Fibroblast of gingiva (primary cell): ENCODE measurements around the gene CAND2.
"Not testable (repeated sequence)": the region's sequence is repeated elsewhere in the genome, so short reads cannot be mapped to it uniquely, and the experiment has no call there.

Experiments used
- DNase-seq: peaks from one replicate; pipeline ENCODE4 v3.0.0-alpha.2; 2011; ENCODE audit warnings: low read depth

The CAND2 gene

GRCh38 chr3:12831301-12831866, 34.9 kb downstream of the CAND2 start:
- no peak for DNase-seq

DNA sequence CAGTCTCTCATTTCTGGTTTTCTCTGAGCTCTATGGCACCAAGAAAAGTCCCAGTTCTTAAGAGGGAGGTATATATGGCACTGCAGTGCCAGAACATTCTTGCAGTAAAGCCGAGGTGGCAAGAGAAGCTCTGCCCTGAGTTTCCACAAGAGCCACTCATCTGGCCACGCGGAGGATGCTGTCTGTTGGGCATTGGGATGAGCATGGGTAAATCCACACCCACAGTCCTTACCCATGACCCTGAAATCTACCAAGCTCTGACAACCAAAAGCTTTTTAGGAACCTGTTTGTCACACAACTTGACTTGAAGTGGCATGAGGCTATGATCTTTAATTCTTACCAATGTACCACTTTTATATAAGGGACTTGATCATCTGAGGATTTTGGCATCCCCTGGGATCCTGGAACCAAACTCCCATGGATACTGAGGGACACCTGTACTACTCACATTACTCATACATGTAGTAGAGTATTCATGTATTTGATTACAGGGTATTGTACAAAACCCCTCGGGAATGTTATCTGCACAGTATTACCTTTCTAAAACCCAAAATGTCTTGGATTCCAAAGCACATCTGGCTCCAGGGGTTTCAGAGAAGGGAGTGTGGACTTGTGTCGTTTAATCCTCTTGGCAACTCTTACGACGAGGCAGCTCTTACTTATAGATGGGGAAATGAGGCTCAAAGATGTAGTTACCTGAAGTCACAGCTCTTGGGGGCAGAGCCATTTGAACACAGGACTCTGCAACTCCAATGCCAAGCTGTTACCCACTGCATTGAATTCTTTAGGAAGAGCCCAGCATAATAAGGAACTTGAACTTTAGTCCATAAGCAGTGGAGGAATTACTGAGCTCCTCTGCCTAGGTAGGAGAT, 36.1 kb downstream of the CAND2 start:
- no peak for DNase-seq

- peak; percentile 52 for DNase-seq
Measured at GRCh38 chr3:12833222-12834161, 37.0 kb downstream of the CAND2 start.

- DNase-seq = no peak
Measured at GRCh38 chr3:12835052-12835665, 38.7 kb downstream of the CAND2 start.

DNA sequence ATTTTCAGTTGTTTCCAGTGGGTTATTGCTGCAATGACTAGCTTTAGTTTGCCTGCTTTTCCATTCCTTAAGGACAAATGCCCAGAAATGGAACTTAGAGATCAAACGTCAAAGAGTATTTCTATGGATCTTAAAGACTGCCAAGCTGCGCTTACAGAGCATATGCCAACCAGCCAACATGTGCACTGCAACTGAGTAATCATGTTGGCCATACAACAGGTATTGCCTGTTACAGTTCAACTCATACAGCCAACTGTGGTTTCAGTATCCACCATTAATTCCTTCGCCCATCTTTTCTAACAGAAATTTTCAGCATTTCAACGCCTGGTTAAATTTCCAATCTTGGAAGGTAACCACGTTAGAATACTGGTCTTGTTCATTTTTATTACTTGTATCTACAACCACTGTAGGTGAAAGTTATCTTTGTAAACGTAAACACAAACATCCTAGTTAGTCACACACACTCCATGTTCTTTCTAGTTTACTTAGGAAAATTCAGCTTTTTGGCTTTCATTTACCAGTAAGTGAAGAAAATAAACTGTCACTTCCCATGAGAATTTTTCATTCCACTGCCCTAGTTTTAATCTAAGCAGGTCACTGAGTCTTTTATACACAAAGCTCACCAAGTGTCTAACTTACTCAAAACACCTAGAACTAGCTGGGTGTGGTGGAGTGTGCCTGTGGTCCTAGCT, 41.0 kb downstream of the CAND2 start:
- no peak for DNase-seq

- DNase-seq = no peak
Measured at GRCh38 chr3:12838179-12838965, 41.9 kb downstream of the CAND2 start.

DNA sequence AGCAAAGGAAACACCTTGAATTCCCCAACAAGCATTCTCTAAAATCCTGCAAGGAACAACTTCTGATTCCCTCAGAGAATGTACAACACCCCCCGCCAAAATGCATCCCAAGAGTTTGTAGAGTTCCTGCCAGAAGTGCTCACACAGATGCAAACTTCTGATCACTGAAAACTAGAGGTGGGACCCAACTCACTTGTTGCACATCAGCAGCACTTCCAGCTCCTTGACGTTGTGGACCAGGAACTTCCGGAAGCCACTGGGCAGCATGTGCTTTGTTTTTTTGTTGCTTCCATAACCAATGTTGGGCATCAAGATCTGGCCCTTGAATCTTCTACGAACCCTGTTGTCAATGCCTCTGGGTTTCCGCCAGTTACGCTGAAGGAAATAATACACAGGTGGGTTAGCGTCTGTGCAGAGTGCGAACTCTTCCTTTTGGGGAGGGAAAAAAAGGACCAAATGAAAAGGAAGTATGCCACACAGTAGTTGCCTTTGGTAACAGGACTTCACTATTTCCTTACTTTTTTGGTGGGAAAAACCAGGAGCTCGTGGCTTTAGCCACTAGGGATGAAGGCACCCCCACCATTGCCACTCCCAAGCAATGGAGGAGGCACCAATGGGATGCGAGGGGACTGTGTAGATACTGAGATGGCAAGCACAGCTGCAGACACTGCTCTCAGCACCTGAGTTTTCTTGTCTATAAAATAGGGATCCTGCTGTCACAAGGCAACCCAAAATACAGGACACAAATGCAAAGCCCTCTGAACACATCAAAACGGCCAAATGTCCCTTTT, 42.9 kb downstream of the CAND2 start:
- no peak for DNase-seq

DNA sequence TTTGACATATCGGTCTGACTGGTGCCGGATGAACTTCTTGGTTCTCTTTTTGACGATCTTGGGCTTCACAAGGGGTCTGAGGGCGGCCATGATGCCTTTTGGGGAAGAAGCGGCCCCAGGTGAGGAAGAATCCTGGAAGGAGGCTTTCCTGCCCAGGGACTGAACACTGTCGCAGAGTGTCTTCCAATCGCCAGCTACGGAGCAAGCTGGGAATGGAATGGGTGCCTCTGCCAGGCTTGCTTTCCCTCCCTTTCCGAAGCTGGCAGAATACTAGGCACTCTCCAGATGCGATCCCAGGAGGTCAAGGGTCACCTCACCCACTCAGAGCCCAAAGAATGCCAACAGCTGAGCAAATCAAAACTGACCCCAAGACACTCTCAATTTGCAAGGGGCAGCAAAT, 43.7 kb downstream of the CAND2 start:
- DNase-seq = not testable (repeated sequence)

GRCh38 chr3:12840591-12841148, 44.2 kb downstream of the CAND2 start:
- DNase-seq = no peak

GRCh38 chr3:12841149-12841969, 44.9 kb downstream of the CAND2 start, which contains the start of gene RPL32:
RPL32 (minus strand) TSS chr3:12841565; CDS start chr3:12840237, 1,328 bp downstream.
- DNase-seq = peak; percentile 96

- no peak for DNase-seq
Measured at GRCh38 chr3:12841970-12842328, 45.5 kb downstream of the CAND2 start.

DNA sequence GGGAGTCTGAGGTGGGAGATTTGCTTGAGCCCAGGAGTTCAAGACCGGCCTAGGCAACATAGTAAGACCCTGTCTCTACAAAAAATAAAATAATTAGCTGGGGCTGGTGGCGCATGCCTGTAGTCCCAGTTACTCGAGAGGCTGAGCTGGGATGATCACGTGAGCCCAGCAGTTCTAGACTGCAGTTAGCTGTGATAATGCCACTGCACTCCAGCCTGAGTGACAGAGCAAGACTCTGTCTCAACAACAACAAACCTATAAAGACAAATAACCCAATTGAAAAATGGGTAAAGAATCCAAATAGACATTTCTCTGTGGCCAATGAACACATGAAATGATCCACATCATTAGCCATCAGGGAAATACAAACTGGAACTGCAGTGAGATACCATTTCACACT, 46.0 kb downstream of the CAND2 start:
- no peak for DNase-seq

- DNase-seq = no peak
Measured at GRCh38 chr3:12845811-12846210, 49.3 kb downstream of the CAND2 start.

DNA sequence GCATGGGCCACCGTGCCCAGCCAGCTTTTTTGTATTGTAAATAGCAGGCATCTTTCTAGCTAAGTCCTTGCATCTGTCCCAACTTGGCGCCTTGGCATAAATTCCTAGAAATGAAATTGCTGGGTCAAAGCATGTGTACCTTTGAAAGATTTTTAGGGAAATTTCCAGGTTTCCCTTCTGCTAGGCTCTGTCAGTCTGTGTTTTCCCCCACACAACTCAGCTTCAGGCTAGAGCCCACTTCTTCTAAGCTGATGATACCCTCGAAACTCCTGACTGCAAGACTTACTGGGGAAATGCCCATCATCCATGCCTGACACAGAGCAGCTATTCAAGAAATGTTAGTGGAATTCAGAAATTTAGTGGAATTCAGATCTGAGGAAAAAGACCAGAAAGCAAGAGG, 55.7 kb downstream of the CAND2 start:
- DNase-seq = no peak

GRCh38 chr3:12853847-12854246, 57.4 kb downstream of the CAND2 start:
- DNase-seq = not testable (repeated sequence)

DNA sequence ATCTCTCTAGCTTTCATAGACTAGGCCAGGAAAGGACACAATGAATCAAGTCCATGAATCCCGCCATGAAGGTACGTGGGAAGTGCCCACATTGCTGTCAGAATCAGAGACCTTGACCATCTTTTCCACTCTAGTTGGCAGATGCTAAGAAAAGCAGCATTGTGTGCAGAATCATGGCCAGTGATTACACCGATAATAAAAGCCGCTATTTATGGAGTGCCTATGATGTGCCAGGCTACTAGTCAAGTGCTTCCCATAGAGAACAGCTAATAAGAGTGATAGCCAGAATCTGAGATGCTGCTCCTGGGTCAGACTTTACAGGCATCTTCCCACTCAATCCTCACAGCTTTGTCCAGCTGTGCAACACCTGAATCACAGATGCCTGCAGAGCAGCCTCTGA, 58.1 kb downstream of the CAND2 start:
- DNase-seq = no peak

GRCh38 chr3:12856626-12857025, 60.1 kb downstream of the CAND2 start:
- no peak for DNase-seq

DNA sequence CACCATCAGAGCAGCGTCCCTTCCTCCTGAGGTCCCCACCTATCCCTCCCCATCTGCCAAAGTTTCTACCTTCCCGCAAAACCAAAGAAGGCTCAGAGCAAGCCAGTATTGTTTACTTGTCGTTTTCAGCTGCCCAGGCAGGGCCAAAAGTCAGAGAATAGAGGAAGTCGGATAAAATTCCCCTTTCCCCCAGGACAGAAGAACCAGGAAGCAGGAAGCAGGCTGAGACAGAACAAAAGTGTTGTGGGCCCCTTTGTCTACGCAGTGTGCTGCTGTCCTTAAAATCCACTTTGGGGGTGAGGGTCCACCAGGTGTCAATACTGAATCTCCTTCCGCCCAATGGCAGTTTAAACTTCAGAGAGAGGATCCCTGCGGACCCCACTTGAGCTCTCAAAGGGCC, 63.4 kb downstream of the CAND2 start:
- no peak for DNase-seq

DNA sequence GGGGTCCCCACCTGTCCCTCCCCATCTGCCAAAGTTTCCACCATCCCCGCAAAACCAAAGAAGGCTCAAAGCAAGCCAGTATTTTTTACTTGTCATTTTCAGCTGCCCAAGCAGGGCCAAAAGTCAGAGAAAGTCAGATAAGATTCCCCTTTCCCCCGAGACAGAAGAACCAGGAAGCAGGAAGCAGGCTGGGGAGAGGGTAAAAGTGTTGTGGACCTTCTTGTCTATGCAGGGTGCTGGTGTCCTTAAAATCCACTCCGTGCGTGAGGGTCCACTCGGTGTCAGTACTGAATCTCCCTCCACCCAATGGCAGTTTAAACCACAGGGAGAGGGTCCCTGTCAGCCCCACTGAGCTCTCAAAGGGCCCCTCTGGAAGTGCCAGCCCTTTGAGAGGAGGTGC, 65.1 kb downstream of the CAND2 start:
- no peak for DNase-seq
